ENCODE measurements around the gene PSD4. TPM values are rescaled to one million over a fixed set of nuclear protein-coding genes. Genes with fewer than 3 reads are reported as not detected.

PSD4 gene
- polyA plus RNA-seq (2011; rRNA removed) (0.32 and 0.37 TPM in 2 replicates), polyA minus RNA-seq (2011; rRNA and poly(A)+ RNA removed) (0.17 and 0.32 TPM in 2 replicates)

- H3K4me3 ChIP-seq (ENCODE audit: low read depth, low read length): no peak within 1 kb of the TSS
- H3K27ac ChIP-seq (ENCODE audit: low read depth, low read length): no peak within 1 kb of the TSS
- H3K9me3 ChIP-seq (ENCODE audit: control insufficient read depth, insufficient read depth, low read length): no peaks in the 10 kb centered on the region
- no peak for DNase-seq (ENCODE audit: low read depth, low spot score)
- no peak for TF ChIP-seq CTCF (IDR thresholded peaks at IDR 0.05; ENCODE audit: low read depth, low read length)
- ChIA-PET CTCF (interaction anchor here (0.8 to 1.3 kb wide), 2 partner anchors 25 to 36 kb away, joined by 3 read pairs; no protein-coding TSS in a partner anchor), POLR2A (no interaction called here)
- peaks cover 20% of the 10 kb centered on the region for H3K27me3 ChIP-seq (ENCODE audit: control insufficient read depth, insufficient read depth, low read length)
These were observed at the start of gene PSD4 for GRCh38 chr2:113173542-113174375. TSS of gene PSD4 (plus strand) at chr2:113173971. CDS start at chr2:113182457, 8,486 bp downstream.

- ChIA-PET POLR2A (no interaction called here), CTCF (interaction anchor here (0.5 to 2.2 kb wide), 2 partner anchors 14 to 261 kb away, joined by 8 to 9 read pairs; no protein-coding TSS in a partner anchor)
- DNase-seq (ENCODE audit: low read depth, low spot score): no peak
- no peak for TF ChIP-seq CTCF (IDR thresholded peaks at IDR 0.05; ENCODE audit: low read depth, low read length)
- no peaks in the 10 kb centered on the region for H3K9me3 ChIP-seq (ENCODE audit: control insufficient read depth, insufficient read depth, low read length)
- H3K27me3 ChIP-seq (ENCODE audit: control insufficient read depth, insufficient read depth, low read length): peaks cover 16% of the 10 kb centered on the region
- no peak overlapping the region for H3K27ac ChIP-seq (ENCODE audit: low read depth, low read length)
- H3K4me3 ChIP-seq (ENCODE audit: low read depth, low read length): no peak overlapping the region
These were observed 49.4 kb upstream of the PSD4 start for GRCh38 chr2:113124181-113124961.

- H3K4me3 ChIP-seq (ENCODE audit: low read depth, low read length): no peak overlapping the region
- ChIA-PET POLR2A (no interaction called here), CTCF (interaction anchor here (2.2 kb wide), 1 partner anchor 13 kb away, joined by 9 read pairs; no protein-coding TSS in a partner anchor)
- no peak for DNase-seq (ENCODE audit: low read depth, low spot score)
- TF ChIP-seq CTCF (IDR thresholded peaks at IDR 0.05; ENCODE audit: low read depth, low read length): no peak
- no peaks in the 10 kb centered on the region for H3K9me3 ChIP-seq (ENCODE audit: control insufficient read depth, insufficient read depth, low read length)
- no peak overlapping the region for H3K27ac ChIP-seq (ENCODE audit: low read depth, low read length)
- H3K27me3 ChIP-seq (ENCODE audit: control insufficient read depth, insufficient read depth, low read length): peaks cover 19% of the 10 kb centered on the region
These were observed 48.6 kb upstream of the PSD4 start for GRCh38 chr2:113124984-113125855.

- no peak for DNase-seq (ENCODE audit: low read depth, low spot score)
These were observed 46.7 kb upstream of the PSD4 start, which contains the start of gene IL1RN for GRCh38 chr2:113126845-113127645. TSS of gene IL1RN (plus strand) at chr2:113127598. CDS start at chr2:113127625, 27 bp downstream.

More at GRCh38 chr2:113126845-113127645, 46.7 kb upstream of the PSD4 start, which contains the start of gene IL1RN:
- Histone ChIP-seq H3K27me3 (ENCODE audit: control insufficient read depth, insufficient read depth, low read length) (peaks cover 22% of the 10 kb centered on the region), H3K9me3 (ENCODE audit: control insufficient read depth, insufficient read depth, low read length) (no peaks in the 10 kb centered on the region), H3K27ac (ENCODE audit: low read depth, low read length) (no peak within 1 kb of the TSS), H3K4me3 (ENCODE audit: low read depth, low read length) (no peak within 1 kb of the TSS)
- ChIA-PET POLR2A (no interaction called here), CTCF (interaction anchor here (0.9 kb wide), 1 partner anchor 11 kb away, joined by 3 read pairs; no protein-coding TSS in a partner anchor)
- TF ChIP-seq CTCF (IDR thresholded peaks at IDR 0.05; ENCODE audit: low read depth, low read length): no peak

Measured in AG04450 (cell line).